GM21360 (cell line): ENCODE results near the gene XRCC5.
"Not testable (repeated sequence)": the region's sequence is repeated elsewhere in the genome, so short reads cannot be mapped to it uniquely, and the experiment has no call there.

ENCODE experiments used
- ATAC-seq: cut with Tn5 transposase; IDR thresholded peaks from one replicate; pipeline ENCODE4 v1.9.1; 2021; ENCODE audit warnings: mild to moderate bottlenecking, moderate library complexity; ENCODE audit not compliant: unreplicated experiment

The XRCC5 gene

GRCh38 chr2:216108967-216109921, at the start of gene XRCC5:
Gene XRCC5, plus strand, starts transcription at chr2:216109348. Its CDS starts 89 bp downstream, at chr2:216109437.
- peak; percentile 51 for ATAC-seq

GRCh38 chr2:216064014-216064630, 45.0 kb upstream of the XRCC5 start:
- ATAC-seq: no peak

GRCh38 chr2:216064665-216065064, 44.5 kb upstream of the XRCC5 start:
- ATAC-seq: no peak

- no peak for ATAC-seq
Measured at GRCh38 chr2:216066230-216066629, 42.9 kb upstream of the XRCC5 start.

GRCh38 chr2:216069028-216069427, 40.1 kb upstream of the XRCC5 start:
- no peak for ATAC-seq

GRCh38 chr2:216070195-216070594, 39.0 kb upstream of the XRCC5 start:
- no peak for ATAC-seq

- no peak for ATAC-seq
Measured at GRCh38 chr2:216071111-216071851, 37.9 kb upstream of the XRCC5 start.

- no peak for ATAC-seq
Measured at GRCh38 chr2:216072473-216072872, 36.7 kb upstream of the XRCC5 start.

- ATAC-seq: no peak
Measured at GRCh38 chr2:216073773-216074172, 35.4 kb upstream of the XRCC5 start.

GRCh38 chr2:216074380-216074779, 34.8 kb upstream of the XRCC5 start:
- ATAC-seq: no peak

GRCh38 chr2:216074794-216075193, 34.4 kb upstream of the XRCC5 start:
- no peak for ATAC-seq

GRCh38 chr2:216075510-216076485, 33.4 kb upstream of the XRCC5 start:
- no peak for ATAC-seq

GRCh38 chr2:216078776-216079175, 30.4 kb upstream of the XRCC5 start:
- no peak for ATAC-seq

- not testable (repeated sequence) for ATAC-seq
Measured at GRCh38 chr2:216080048-216080447, 29.1 kb upstream of the XRCC5 start.

- ATAC-seq: no peak
Measured at GRCh38 chr2:216081012-216081411, 28.1 kb upstream of the XRCC5 start.

GRCh38 chr2:216081487-216082116, 27.5 kb upstream of the XRCC5 start, which contains the start of the genes PECR and TMEM169:
Gene PECR, minus strand, starts transcription at chr2:216081809. Its CDS starts 68 bp downstream, at chr2:216081741.
Gene TMEM169, plus strand, starts transcription at chr2:216081919. Its CDS starts 14,045 bp downstream, at chr2:216095964.
- peak; percentile 93 for ATAC-seq

GRCh38 chr2:216082117-216082711, 26.9 kb upstream of the XRCC5 start:
- ATAC-seq: no peak

GRCh38 chr2:216082805-216083204, 26.3 kb upstream of the XRCC5 start:
- no peak for ATAC-seq
